Liver (tissue), 9 donors: Measurements from ENCODE around the gene CEP131. TPM values are rescaled to one million over a fixed set of nuclear protein-coding genes. Genes with fewer than 3 reads are reported as not detected.

Source experiments
- DNase-seq: peaks from one replicate; pipeline ENCODE4 v3.0.0-alpha.2; 2017; ENCODE audit warnings: low spot score
- H3K27ac ChIP-seq, 2 donors: one replicate each; pipeline ENCODE4 v1.7.0; 2013; ENCODE audit warnings: inconsistent platforms in 2 of 2, low read length in 2 of 2, control low read depth in 1 of 2, low read depth in 1 of 2, mild to moderate bottlenecking in 1 of 2
- H3K27me3 ChIP-seq, 4 donors: one replicate each; pipeline versions ENCODE4 v1.6.1 to v1.7.0; 2013; ENCODE audit warnings: low read length in 3 of 4, inconsistent platforms in 1 of 4, mild to moderate bottlenecking in 1 of 4, moderate library complexity in 1 of 4; ENCODE audit not compliant: control insufficient read depth in 4 of 4, insufficient read depth in 4 of 4
- H3K36me3 ChIP-seq, 4 donors: one replicate each; pipeline versions ENCODE4 v1.6.1 to v1.7.0; 2013; ENCODE audit warnings: low read length in 3 of 4, mild to moderate bottlenecking in 3 of 4, low read depth in 1 of 4, moderate library complexity in 1 of 4; ENCODE audit not compliant: control insufficient read depth in 4 of 4, insufficient read depth in 3 of 4
- H3K4me1 ChIP-seq, 4 donors: one replicate each; pipeline versions ENCODE4 v1.6.1 to v1.7.0; 2013; ENCODE audit warnings: low read length in 3 of 4, mild to moderate bottlenecking in 3 of 4, moderate library complexity in 1 of 4; ENCODE audit not compliant: control insufficient read depth in 4 of 4, insufficient read depth in 4 of 4
- H3K4me3 ChIP-seq, 3 donors: one replicate each; pipeline versions ENCODE4 v1.6.1 to v1.7.0; 2013; ENCODE audit warnings: low read length in 3 of 3, control low read depth in 1 of 3, low read depth in 1 of 3, mild to moderate bottlenecking in 1 of 3
- H3K9ac ChIP-seq, 2 donors: one replicate each; pipeline ENCODE4 v1.7.0; 2013; ENCODE audit warnings: low read length in 2 of 2, mild to moderate bottlenecking in 2 of 2, moderate library complexity in 2 of 2, control low read depth in 1 of 2, low read depth in 1 of 2
- H3K9me3 ChIP-seq, 4 donors: one replicate each; pipeline versions ENCODE4 v1.6.1 to v1.7.0; 2013; ENCODE audit warnings: low read length in 3 of 4; ENCODE audit not compliant: control insufficient read depth in 4 of 4
- CTCF ChIP-seq: fragments of 150-350 bp; IDR thresholded peaks from 2 replicates; pipeline ENCODE4 v1.5.1; 2017; ENCODE audit warnings: improper control_type of control experiment, low read depth, low read length; ENCODE audit not compliant: missing input control
- HNF4A ChIP-seq, 2 donors: conservative IDR thresholded peaks; 2 replicates each; pipeline ENCODE4 v1.6.1; 2016; ENCODE audit warnings: antibody characterized with exemption in 2 of 2, mild to moderate bottlenecking in 2 of 2
- HNF4G ChIP-seq: IDR thresholded peaks from 2 replicates; pipeline ENCODE4 v1.6.1; 2016; ENCODE audit warnings: antibody characterized with exemption
- JUND ChIP-seq, 2 donors: IDR thresholded peaks; 2 replicates each; pipeline ENCODE4 v1.6.1; 2016; ENCODE audit warnings: antibody characterized with exemption in 2 of 2
- MAX ChIP-seq: IDR thresholded peaks from 2 replicates; pipeline ENCODE4 v1.6.1; 2016; ENCODE audit warnings: antibody characterized with exemption
- REST ChIP-seq: IDR thresholded peaks from 2 replicates; pipeline ENCODE4 v1.6.1; 2016; ENCODE audit warnings: antibody characterized with exemption, mild to moderate bottlenecking
- RXRA ChIP-seq, 2 donors: IDR thresholded peaks; 2 replicates each; pipeline ENCODE4 v1.6.1; 2017 to 2018; ENCODE audit warnings: antibody characterized with exemption in 2 of 2, mild to moderate bottlenecking in 1 of 2
- SP1 ChIP-seq: IDR thresholded peaks from 2 replicates; pipeline ENCODE4 v1.6.1; 2018; ENCODE audit warnings: antibody characterized with exemption, mild to moderate bottlenecking
- TAF1 ChIP-seq: conservative IDR thresholded peaks from 2 replicates; pipeline ENCODE4 v1.6.1; 2016; ENCODE audit warnings: antibody characterized with exemption, mild to moderate bottlenecking
- ZBTB33 ChIP-seq: IDR thresholded peaks from 2 replicates; pipeline ENCODE4 v1.6.1; 2016; ENCODE audit warnings: antibody characterized with exemption
- WGBS: extraction: QIAGEN DNeasy Blood & Tissue Kit; methylation state at CpG from one replicate; pipeline ENCODE4 v1.1.7; 2013; 5-methylcytosine and 5-hydroxymethylcytosine counted together
- polyA plus RNA-seq, 2 donors: library from polyadenylated mRNA; stranded (reverse) in 1 of 2; unstranded in 1 of 2; fragments of 200-250 nt in 1 of 2; fragments of >200 nt in 1 of 2; fragmentation: Nextera tagmentation in 1 of 2; extraction: Ambion mirVana in 1 of 2; gene quantifications; one replicate each; pipeline versions ENCODE4 v1.2.1 to v1.2.3, GENCODE V29; 2013 to 2015
- total RNA-seq, 2 donors: library from RNA; depleted of rRNA; stranded (reverse); fragments of >200 nt; gene quantifications; one replicate each; pipeline ENCODE4 v1.2.3, GENCODE V29; 2014
- donor health status: healthy.
- donor health status: healthy.
- donor health status: healthy.
- donor health status: healthy.
- donor health status: healthy.

The CEP131 gene
- total and polyA plus RNA-seq, 4 donors = 0.71 to 6.3 (median 2.2) TPM

- TF ChIP-seq RXRA (IDR thresholded peaks at IDR 0.05) (no peak), HNF4G (no peak), JUND (IDR thresholded peaks at IDR 0.05) (no peak), HNF4A (conservative IDR thresholded peaks at IDR 0.05) (no peak)
- Histone ChIP-seq H3K9me3 (no peaks in the 10 kb centered on the region), H3K4me3 (no peak overlapping the region), H3K36me3 (peaks cover 0 to 29% (median 19%) of the 10 kb centered on the region in 4 donors), H3K4me1 (peaks cover 0 to 4% (median 0%) of the 10 kb centered on the region in 4 donors), H3K9ac (no peak overlapping the region), H3K27ac (no peak overlapping the region), H3K27me3 (no peaks in the 10 kb centered on the region)
- DNase-seq = no peak
- WGBS = 84% methylated on average over 25 of the region's 25 CpGs
These were observed 28.4 kb upstream of the CEP131 start for GRCh38 chr17:81251094-81251708.

GRCh38 chr17:81250286-81251093 is 27.7 kb upstream of the CEP131 start:
- Histone ChIP-seq H3K27ac (no peak overlapping the region), H3K36me3 (peaks cover 0 to 29% (median 19%) of the 10 kb centered on the region in 4 donors), H3K9me3 (no peaks in the 10 kb centered on the region), H3K9ac (no peak overlapping the region), H3K4me3 (no peak overlapping the region), H3K4me1 (peaks cover 0 to 4% (median 2%) of the 10 kb centered on the region in 4 donors), H3K27me3 (no peaks in the 10 kb centered on the region)
- WGBS = 90% methylated on average over 31 of the region's 31 CpGs
- TF ChIP-seq TAF1 = no peak
- no peak for TF ChIP-seq REST
- no peak for TF ChIP-seq JUND (IDR thresholded peaks at IDR 0.05)
- no peak for TF ChIP-seq SP1
- TF ChIP-seq HNF4A (conservative IDR thresholded peaks at IDR 0.05) = no peak
- no peak for DNase-seq

- no peak overlapping the region for H3K9ac ChIP-seq
- no peak overlapping the region for H3K27ac ChIP-seq
- peaks cover 0 to 6% (median 2%) of the 10 kb centered on the region in 4 donors for H3K4me1 ChIP-seq
- H3K36me3 ChIP-seq = peaks cover 0 to 29% (median 19%) of the 10 kb centered on the region in 4 donors
- H3K27me3 ChIP-seq = no peaks in the 10 kb centered on the region
- WGBS = 92% methylated on average over 15 of the region's 15 CpGs
- TF ChIP-seq HNF4G (no peak), CTCF (no peak), HNF4A (conservative IDR thresholded peaks at IDR 0.05) (no peak), SP1 (no peak), TAF1 (no peak), JUND (IDR thresholded peaks at IDR 0.05) (no peak), REST (no peak), MAX (no peak), ZBTB33 (no peak)
- H3K9me3 ChIP-seq = no peaks in the 10 kb centered on the region
- DNase-seq = no peak
- H3K4me3 ChIP-seq = no peak overlapping the region
These were observed 26.7 kb upstream of the CEP131 start for GRCh38 chr17:81249223-81250040.
